ENCODE measurements around the gene TMC5.

Gene TMC5

DNA sequence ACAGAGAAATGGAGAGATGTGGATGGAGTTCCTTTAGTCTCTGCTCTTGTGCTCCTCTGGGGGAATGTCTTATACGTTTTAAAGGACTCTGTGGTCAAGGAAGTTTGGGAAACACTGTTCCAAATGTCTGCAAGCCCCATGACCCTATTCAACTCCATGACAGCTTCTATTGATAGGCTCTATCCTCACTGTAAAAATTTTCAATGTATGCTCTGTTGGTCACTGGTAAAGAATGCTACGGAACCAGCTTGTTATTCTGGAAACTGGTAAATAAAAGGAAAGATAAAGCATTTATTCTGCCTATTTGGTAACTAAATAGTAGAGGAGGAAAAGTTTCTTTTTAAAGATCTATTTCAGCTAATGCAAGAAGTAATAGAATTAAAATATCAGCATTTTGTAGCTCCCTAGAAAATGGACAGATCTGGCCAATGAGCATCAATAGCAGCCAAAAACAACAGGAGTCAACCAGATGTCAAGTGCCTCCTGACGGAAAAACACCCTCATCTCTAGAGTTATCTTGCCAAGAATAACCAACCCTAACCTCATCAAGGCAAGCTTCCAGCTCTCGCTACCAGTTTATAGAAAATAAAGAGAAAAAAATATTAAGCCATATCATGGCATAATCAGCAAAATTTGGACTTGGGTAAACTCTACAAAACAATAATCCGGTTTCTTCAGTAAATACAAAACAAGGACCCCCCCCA lies 88.1 kb downstream of the TMC5 start:
- no peak for DNase-seq (ENCODE audit: low read depth, low spot score)

DNA sequence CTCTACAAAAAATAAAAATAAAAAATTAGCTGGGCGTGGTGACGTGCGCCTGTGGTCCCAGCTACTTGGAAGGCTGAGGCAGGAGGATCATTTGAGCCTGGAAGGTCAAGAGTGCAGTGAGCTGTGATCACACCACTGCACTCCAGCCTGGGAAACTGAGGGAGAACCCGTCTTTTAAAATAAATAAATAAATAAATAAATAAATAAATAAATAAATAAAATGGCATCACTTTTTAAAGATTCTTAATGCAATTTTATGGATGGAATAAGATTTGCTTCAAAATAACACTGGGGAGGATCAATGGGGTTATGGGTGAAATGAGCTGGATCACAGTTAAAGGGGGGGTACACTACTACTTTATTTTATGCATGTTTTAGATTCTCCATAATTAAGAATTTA lies 89.3 kb downstream of the TMC5 start:
- DNase-seq (ENCODE audit: low read depth, low spot score) = no peak

DNA sequence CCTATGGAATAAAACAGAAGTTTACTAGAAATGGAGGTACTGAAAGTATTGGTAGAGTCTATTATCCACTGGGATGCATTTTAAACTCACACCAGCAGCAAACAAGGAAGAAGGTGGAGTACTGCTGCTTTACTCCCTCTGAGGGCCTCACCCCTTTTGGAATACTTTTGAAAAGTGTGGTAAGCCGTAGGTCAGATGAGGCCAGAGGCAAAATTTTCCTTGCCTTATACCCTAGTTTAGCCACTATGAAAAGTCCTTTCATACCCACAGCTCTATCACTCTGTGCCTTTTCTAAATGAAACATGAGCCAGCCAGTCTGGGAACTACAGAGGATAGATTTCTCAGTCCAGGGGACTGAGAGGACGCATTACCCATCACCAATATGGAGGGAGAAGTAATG lies 90.2 kb downstream of the TMC5 start:
- no peak for DNase-seq (ENCODE audit: low read depth, low spot score)

DNA sequence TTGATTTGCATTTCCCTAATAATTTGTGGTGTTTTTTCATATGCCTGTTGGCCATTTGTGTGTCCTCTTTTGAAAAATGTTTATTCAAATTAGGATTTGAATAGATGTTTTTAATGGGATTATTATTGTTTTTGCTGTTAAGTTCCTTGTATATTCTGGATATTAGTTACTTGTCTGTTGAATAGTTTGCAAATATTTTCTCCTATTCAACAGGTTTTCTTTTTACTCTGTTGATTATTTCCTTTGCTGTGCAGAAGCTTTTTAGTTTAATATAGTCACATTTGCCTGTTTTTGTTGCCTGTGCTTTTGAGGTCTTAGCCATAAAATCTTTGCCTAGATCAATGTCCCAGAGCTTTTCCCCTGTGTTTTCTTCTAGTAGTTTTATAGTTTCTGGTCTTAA lies 94.6 kb downstream of the TMC5 start:
- no peak for DNase-seq (ENCODE audit: low read depth, low spot score)

DNA sequence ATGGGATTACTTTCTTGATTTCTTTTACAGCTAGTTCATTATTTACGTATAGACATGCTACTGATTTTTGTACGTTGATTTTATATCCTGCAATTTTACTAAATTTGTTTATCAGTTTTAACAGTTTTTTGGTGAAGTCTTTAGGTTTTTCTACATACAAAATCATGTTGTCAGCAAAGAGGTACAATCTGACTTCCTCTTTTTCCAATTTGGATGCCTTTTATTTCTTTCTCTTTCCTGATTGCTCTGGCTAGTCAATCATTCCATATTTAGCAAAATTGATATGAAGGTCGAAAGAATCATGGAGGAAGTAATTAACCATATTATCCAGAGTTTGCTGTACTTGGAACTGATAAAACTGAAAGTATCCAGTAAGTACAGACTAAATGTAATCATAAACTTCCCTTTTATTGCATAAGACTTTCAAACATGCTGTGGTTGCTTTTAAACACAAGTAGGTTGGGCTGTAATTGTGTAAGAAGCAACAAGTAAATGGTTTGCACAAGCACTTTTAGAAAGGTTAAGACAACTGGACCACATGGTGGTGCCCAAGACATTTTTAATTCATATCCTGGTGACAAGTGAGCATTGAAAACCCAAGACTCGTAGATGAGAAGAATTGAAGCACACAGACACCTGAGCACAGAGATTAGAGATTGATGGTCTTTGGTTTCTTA lies 95.8 kb downstream of the TMC5 start:
- DNase-seq (ENCODE audit: low read depth, low spot score) = no peak

DNA sequence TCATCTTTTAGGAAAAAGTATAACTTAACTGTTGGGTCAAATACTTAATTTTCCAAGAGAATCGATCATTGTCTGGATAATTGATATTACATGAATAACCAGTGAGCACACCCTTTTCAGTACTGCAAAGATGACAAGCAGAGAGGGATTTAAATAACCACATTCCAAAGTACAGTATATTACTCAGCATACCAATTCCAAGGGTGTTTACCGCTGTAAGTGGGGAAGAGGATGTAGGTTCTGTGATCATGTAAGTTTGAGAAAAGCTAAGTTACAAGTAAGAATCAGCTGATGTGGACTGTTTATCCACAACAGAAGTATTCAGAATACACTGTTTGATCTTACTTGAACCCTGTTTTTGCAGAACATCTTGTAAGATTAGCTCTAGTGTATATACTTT lies 98.1 kb downstream of the TMC5 start:
- DNase-seq (ENCODE audit: low read depth, low spot score) = no peak

DNA sequence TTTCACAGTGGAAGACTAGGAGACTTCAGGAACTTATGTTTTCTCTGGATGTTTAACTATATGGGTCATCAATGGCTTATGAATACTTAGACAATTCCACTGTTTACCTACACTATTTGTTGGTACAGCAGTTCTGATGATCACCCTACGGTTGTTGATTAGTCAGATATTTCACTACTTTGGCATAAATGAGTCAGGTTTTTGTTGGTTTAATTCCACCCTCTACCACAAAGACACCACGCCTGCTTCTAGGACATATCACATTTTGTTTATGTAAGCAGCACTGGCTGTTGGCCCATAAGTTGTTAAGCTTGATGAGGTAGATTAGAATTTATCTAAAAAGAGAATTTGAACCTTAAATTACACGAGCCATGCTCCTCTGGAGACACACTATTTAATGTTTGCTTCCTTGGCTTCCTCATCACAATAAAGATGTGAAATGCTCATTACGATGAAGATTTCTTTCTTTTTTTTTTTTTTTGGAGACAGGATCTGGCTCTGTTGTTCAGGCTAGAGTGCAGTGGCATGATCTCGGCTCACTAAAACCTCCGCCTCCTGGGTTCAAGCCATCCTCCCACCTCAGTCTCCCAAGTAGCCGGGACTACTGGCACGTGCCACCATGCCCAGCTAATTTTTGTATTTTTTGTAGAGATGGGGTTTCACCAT lies 99.9 kb downstream of the TMC5 start:
- DNase-seq (ENCODE audit: low read depth, low spot score) = no peak

DNA sequence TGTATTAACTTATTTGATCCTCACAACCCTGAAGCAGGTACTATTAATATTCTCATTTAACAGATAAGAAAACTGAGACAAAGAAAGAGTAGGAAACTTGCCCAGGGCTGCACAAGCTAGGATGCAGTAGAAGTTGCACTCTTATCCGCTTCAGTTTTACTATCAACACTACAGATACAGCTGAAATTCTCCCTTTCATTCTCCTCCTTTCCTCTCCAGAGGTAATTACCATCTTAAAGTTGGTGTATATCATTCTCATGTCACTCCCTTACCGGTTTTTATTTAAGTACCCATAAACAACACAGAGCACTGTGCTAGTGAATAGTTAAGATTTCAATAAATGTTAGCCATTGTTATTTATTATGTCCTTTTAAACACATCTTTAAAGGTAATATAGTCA lies 100.7 kb downstream of the TMC5 start:
- DNase-seq (ENCODE audit: low read depth, low spot score) = no peak

DNA sequence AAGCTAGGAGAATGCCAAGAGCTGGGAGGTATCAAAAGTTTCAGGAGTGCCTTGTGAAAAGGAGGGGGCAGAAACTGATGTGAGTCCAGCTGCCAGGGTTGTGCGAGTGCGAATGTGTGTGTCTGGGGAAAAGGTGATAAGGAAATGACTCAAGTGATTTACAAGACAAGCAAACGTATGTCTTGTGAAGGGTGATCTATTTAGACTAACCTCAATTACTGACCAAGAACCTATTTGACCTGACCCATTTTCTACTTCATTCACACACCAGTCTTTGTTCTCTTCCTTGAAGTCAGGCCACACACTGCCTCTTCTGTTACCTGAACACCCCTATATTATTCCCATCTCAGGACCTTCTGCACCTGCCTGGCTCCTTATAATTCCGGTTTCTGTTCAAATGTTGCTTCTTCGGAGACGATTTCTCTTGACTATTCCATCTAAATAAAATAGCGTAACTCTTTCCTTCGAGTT lies 103.2 kb downstream of the TMC5 start:
- DNase-seq (ENCODE audit: low read depth, low spot score) = peak; percentile 39

DNA sequence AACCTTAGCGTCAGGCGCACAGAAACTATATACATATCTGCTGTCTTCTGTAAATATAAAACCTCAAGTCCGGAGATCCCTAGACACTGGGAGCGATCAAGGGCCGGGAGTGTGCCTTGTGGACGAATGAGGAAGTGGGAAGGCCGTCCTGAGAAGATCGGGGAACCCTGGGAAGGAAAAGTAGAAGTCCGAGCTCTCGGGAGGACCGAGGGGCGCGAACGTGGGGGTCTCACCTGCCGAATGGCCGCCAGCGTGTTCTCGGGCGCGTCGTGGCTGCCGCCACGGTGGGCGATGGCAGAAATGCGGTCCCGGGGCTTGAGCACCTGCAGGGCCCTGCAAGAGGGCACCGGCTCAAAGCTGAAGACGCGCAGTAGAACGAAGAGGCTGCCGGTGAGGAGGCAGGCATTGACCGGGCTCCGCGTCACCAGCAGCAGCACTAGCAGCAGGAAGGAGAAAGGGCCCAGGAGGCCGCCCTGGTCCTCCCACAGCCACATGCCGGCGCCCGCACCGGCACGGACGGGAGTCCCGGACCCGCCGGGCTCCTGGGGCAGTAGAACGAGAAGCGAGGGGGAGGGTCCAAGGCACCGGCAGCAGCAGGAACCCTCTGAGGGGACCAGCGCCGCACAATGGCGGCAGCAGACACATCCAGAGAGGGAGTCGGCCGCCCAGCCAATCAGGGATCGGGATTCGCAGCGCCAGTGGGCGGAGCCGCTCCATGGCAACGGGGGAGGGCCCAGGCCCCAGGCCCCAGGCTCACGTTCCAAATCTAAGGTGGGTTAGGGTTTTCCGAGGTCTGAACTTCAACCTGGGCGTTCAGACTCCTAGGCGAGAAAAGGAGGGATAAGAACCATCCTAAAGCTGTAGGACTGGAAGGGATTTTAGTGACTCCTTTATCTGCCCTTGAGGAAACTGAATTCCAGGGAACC lies 104.1 kb downstream of the TMC5 start, which contains the start of gene GDE1:
TSS of gene GDE1 (minus strand) at position 628 of the 926 bp plus-strand sequence. CDS start at position 494, 134 bp downstream.
- peak; percentile 98 for DNase-seq (ENCODE audit: low read depth, low spot score)

DNA sequence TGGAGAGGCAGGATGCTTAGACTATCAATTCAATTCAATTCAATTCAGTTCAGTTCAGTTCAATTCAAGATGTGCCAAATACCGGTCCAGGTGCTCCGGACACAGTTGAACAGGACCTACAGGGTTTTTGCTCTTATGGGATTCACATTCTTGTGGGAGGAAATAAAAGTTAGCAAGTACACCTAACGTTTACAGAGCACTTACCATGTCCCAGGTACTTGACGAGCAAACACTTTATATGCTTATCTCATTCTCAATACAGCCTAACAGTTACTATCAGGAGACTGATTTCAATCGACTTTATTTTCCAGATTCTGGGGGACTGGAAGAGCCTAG lies 104.7 kb downstream of the TMC5 start:
- no peak for DNase-seq (ENCODE audit: low read depth, low spot score)

DNA sequence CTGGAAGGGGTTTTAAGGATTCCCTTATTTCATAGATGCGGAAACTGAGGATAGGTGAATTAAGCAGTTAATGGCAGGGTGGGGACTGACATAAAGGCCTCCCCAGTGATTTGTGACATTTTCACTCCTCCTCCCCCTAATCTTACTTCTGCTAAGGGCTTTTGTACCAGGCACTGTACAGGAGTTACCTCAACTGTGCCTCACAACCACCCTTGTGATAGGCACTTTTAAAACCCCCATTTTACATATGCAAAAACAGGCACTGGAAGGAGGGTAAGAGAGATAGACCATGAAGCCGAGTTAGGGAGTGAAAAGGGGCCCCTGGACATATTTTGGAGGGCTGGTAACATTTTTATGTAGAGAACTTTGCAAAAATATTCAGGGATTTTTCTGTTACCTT lies 105.1 kb downstream of the TMC5 start:
- no peak for DNase-seq (ENCODE audit: low read depth, low spot score)

DNA sequence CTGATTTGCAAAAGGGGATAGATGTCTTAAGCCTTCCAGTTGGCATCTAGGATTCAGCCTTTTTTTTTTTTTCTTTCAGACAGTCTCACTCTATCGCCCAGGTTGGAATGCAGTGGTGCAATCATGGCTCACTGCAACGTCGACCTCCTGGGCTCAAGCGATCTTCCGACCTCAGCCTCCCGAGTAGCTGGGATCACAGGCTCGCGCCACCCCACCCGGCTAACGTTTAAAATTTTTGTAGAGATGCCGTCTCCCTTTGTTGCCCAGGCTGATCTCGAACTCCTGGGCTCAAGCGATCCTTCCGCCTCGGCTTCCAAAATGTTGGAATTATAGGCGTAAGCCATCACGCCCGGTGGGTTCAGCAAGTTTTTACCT lies 105.5 kb downstream of the TMC5 start:
- peak; percentile 18 for DNase-seq (ENCODE audit: low read depth, low spot score)

DNA sequence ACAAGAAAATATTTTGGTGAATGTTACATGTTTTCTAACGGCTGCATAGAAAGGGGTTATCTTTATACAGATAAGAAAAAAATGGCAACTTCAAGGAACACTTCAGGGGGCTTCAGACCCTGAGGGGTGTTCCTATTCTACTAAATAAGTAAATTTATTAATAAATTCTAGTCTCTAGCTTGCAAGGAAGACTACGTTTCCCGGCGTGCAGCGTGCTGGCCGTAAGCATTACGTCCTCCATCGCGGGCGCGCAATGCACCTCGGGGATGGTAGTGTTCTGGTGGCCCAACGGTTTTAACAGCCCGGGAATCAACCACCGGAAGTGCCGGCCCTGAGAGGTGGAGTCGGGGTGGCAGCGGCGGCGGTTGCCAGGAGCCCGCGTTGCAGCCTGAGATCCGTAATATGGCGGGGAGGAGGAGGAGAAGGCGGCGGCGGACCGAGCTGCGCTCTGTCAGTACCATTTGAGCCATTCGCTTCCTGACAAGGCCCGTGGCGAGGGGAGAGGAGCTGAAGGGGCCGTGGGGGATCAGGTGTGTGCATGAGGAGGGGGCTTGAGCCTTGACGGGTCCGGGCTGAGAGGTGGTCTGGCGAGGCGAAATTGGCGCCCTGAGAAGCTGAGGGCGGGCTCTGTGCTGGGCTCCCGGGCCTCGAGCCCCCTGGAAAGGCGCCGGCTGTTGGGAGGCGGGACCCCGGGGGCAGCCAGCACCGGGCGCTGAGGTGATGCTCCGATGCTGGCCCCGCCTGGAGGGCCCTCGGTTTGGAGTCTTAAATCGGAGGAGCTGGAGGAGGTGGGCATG lies 106.1 kb downstream of the TMC5 start, which contains the start of gene CCP110:
TSS of gene CCP110 (plus strand) at position 384 of the 797 bp plus-strand sequence. CDS start 3,940 bp downstream, outside the sequence.
- peak; percentile 94 for DNase-seq (ENCODE audit: low read depth, low spot score)

DNA sequence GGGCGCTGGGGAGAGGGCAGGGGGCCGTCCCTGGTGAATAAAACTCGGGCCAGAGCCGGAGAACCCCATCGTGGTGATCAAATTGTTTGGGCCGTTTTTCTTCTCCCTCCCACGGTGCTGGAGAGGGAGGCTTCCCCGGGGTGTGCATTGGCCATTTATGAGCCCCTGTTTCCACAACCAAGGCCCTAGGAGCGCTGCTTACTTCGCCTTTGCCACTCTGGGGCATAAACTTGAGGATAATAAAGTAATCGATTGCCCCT lies 106.6 kb downstream of the TMC5 start:
- DNase-seq (ENCODE audit: low read depth, low spot score) = no peak

DNA sequence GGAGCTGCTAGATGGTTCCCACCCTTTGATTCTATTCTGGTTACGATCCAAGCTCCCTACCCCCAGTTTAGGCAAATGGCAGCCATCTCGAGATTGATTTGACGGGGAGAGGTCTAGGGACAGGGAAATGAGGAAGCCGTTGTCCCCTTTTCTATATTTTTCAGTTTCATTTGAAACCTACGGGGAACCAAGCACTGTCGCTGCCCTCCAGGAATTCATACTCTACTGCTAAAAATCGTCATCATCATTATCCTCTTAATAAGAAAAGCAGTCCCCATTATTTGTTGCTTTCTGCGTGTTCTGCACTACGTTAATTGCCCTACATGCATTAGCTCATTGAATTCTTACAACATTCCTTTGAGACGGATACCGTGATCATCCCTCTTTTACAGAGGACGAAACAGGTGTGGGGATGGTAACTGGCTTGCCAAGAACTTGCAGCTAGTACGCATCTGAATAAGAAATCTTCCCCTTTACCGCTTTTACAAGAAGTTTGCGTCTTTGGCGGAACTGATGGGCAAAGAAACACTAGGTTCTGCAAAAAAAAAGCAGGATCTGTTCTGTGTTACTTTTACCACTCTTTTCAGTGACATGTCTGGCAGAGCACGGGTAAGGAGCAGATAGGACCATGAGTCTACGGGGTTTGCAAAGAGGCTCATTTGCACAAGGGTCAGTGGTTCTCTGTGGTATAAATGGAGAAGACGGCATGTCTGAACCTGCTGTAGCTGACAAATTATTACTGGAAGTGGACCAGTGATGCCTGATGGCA lies 107.1 kb downstream of the TMC5 start:
- peak; percentile 24 for DNase-seq (ENCODE audit: low read depth, low spot score)

DNA sequence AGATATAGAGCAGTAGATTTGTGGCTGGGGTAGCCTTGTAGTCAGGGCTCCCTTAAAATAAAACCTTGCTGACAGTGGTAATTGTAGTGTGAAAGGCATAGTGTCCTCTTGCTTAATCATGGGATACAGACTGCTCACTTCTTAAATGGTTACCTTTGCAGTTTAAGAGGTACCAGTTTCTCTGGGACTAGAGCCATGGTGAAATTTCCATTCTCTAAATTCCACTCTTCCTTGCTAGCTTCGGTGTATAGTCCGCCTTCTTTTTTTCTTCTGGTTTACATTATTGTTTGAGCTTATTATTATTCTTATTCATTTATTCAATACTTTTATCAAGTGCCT lies 107.7 kb downstream of the TMC5 start:
- DNase-seq (ENCODE audit: low read depth, low spot score) = no peak

DNA sequence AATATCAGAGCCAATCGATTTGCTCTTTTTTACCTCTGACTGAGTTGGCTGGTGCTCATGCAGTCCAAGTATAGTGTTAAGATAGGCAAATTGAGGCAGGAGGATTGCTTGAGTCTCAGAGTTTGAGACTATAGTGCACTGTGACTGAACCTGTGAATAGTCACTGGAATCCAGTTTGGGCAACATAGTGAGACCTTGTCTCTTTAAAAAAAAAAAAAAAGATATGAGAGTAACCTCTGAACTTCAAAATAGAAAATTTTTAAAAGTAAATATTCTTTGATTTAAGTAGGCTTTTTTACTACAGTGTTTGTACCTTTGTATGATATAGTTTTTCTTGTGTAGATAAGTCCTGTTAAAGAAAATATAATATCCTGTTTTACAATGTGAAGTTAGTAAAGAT lies 109.5 kb downstream of the TMC5 start:
- DNase-seq (ENCODE audit: low read depth, low spot score) = no peak

DNA sequence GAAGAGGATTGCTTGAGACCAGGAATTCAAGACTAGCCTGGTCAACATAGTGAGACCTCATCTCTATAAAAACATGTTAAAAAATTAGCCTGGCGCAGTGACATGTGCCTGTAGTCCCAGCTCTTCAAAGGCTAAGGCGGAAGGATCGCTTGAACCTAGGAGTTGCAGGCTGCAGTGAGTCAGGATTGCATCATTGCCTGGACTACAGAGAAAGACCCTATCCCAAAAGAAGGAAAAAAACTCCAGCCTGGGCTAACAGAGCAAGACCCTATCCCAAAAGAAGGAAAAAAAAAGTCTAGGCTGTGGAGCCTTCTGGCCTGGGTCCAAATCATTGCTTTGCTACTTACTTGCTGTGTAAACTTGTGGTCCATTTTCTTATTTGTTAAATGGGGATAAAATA lies 111.0 kb downstream of the TMC5 start:
- DNase-seq (ENCODE audit: low read depth, low spot score) = no peak

DNA sequence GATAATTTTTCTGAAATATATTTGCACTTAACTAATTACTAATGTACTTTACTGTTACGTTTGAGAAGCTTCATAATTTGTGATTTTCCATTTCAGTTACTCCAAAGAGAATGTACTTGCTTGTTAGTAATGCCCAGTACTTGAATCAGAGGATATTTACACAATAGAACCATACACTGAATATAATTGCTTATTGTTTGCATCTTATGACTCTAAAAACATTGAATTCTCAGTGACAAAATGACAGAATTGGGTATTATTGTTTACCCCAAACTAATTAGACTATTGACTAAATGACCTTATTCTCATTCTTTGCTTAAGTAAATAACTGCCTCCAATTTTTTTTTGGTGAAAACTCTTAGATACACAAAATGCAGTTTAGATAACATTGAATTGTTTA lies 114.9 kb downstream of the TMC5 start:
- no peak for DNase-seq (ENCODE audit: low read depth, low spot score)

Data from ELF-1 (cell line).